Subcutaneous abdominal adipose tissue (tissue), 5 donors: Measurements from ENCODE around the gene FAM114A1.
A peak's percentile ranks its signal among the peaks of the same experiment; 100 is the strongest.

Experiments
- H3K27ac ChIP-seq: one replicate; pipeline ENCODE4 v1.7.0; 2013; ENCODE audit warnings: low read depth, mild to moderate bottlenecking, inconsistent platforms, low read length, moderate library complexity
- H3K27me3 ChIP-seq, 5 donors: one replicate each; pipeline ENCODE4 v1.7.0; 2013; ENCODE audit warnings: low read length in 5 of 5, inconsistent platforms in 1 of 5; ENCODE audit not compliant: control insufficient read depth in 5 of 5, insufficient read depth in 4 of 5
- H3K36me3 ChIP-seq, 5 donors: one replicate each; pipeline ENCODE4 v1.7.0; 2013; ENCODE audit warnings: low read length in 5 of 5; ENCODE audit not compliant: control insufficient read depth in 5 of 5, insufficient read depth in 5 of 5
- H3K4me1 ChIP-seq, 5 donors: one replicate each; pipeline ENCODE4 v1.7.0; 2013; ENCODE audit warnings: low read length in 5 of 5, mild to moderate bottlenecking in 3 of 5, moderate library complexity in 1 of 5; ENCODE audit not compliant: control insufficient read depth in 5 of 5, insufficient read depth in 5 of 5
- H3K4me3 ChIP-seq, 5 donors: one replicate each; pipeline ENCODE4 v1.7.0; 2013; ENCODE audit warnings: low read length in 5 of 5, low read depth in 1 of 5
- H3K9ac ChIP-seq, 5 donors: one replicate each; pipeline ENCODE4 v1.7.0; 2013; ENCODE audit warnings: low read length in 5 of 5, mild to moderate bottlenecking in 4 of 5, moderate library complexity in 3 of 5
- H3K9me3 ChIP-seq, 5 donors: one replicate each; pipeline ENCODE4 v1.7.0; 2013; ENCODE audit warnings: low read length in 5 of 5; ENCODE audit not compliant: control insufficient read depth in 5 of 5
- donor health status: healthy.
- donor health status: healthy.
- donor health status: healthy.
- donor health status: healthy.
- donor health status: healthy.

The FAM114A1 gene

DNA sequence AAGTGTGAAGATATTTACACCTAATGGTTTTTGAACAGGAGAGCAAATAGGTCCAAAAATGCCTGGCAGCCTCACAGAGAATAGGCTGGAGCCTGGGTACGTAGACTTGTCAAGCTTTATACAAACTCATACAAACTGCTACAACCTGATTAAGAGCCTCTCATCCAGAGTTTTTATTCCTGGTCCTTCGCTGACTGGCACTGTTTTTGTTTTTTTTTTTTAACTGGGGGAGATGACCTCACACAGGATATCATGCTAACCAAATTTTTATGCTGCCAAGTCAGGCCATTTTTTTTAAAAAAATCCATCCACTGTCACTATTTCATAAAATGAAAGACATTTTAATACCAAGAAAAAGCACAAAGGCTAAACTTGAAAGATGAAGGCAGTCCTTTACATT, 1.9 kb downstream of the FAM114A1 start:
- H3K4me1 ChIP-seq, result peaks cover 2 to 41% (median 39%) of the 10 kb centered on the region in 5 donors
- H3K9me3 ChIP-seq, result no peaks in the 10 kb centered on the region
- H3K27me3 ChIP-seq, result no peaks in the 10 kb centered on the region
- H3K9ac ChIP-seq, result peak overlapping the region in 2 of 5 donors; percentile 81 to 96
- H3K4me3 ChIP-seq, result peak overlapping the region in 3 of 5 donors; percentile 2 to 77 (median 8)
- peaks cover 5 to 10% (median 9%) of the 10 kb centered on the region in 5 donors for H3K36me3 ChIP-seq
- H3K27ac ChIP-seq, result peak overlapping the region; percentile 95

DNA sequence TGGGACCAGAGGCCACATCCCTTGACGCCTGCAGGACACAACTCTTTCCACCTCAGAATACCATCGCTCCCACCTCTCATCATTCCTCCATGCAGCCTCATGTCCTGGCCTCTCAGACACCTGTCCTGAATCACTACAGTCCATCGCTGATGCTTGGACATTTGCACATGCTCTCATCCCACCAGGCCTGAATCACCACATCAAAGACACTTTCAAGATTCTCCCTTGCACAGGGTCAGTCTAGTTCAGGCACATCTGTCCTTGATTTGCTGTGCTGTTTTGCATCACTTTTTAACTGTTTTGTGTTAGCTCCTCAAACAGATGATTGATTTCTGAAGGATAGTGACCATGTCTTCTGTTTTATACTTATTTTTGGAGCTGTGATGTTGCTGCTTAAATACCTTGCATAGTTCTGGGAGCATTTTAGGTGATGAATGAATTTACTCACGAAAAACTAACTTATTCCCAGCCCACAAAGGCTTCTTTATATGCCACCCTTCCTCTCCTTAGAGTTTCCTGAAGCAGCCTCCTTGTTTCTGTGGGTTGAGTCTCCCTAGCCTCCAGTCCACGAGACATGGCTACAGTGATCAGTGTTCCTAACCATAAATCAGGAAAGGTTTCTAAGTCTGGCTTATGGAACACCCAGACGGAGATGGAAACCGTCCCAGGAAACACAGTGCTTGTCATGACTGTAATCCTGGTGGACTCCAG, 2.6 kb downstream of the FAM114A1 start:
- Histone ChIP-seq H3K4me1 (peaks cover 2 to 41% (median 39%) of the 10 kb centered on the region in 5 donors), H3K27me3 (no peaks in the 10 kb centered on the region), H3K4me3 (no peak overlapping the region), H3K27ac (no peak overlapping the region), H3K9ac (no peak overlapping the region), H3K36me3 (peaks cover 5 to 10% (median 9%) of the 10 kb centered on the region in 5 donors), H3K9me3 (no peaks in the 10 kb centered on the region)

DNA sequence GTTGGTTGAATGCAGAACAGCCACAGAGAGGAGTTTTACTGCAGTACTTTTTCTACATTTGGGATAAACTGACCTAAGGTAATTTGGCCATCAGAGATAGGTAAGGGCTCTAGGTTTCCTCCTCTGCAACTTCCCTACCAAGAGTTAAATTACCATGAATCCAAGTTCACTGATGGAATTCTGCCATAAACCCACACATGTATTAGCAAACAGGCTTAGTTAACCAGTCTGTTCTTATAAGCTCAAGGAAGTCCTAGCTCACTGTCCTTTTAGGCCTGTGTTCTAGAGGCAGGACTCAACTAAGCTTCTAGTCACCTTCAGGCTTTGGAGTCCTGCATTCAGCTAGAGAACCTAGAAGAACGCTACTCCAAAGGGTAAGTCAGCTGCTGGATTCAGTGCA, 4.0 kb downstream of the FAM114A1 start:
- Histone ChIP-seq H3K4me1 (peaks cover 2 to 41% (median 39%) of the 10 kb centered on the region in 5 donors), H3K27ac (no peak overlapping the region), H3K9ac (no peak overlapping the region), H3K9me3 (no peaks in the 10 kb centered on the region), H3K36me3 (peaks cover 6 to 11% (median 9%) of the 10 kb centered on the region in 5 donors), H3K27me3 (no peaks in the 10 kb centered on the region), H3K4me3 (no peak overlapping the region)

DNA sequence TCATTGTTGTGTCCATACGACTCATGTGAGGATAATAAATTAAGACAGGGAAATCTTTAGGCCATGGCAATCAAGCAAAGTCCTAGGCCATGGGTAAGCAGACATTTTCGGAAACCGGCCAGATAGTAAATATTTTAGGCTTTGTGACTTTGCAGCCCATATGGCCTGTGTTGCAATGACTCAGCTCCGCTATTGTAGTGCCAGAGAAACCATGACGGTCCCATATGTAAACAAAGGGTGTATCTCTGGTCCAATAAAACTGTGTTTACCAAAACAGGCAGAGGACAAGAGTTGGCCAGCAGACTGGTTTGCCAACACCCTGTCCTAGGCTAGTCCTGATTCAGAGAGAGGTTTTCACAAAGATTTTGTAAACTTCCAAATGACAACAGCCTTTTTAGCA, 5.0 kb downstream of the FAM114A1 start:
- H3K9ac ChIP-seq, result no peak overlapping the region
- no peaks in the 10 kb centered on the region for H3K27me3 ChIP-seq
- H3K4me1 ChIP-seq, result peaks cover 0 to 39% (median 35%) of the 10 kb centered on the region in 5 donors
- no peaks in the 10 kb centered on the region for H3K9me3 ChIP-seq
- H3K36me3 ChIP-seq, result peaks cover 8 to 17% (median 10%) of the 10 kb centered on the region in 5 donors
- H3K27ac ChIP-seq, result peak overlapping the region; percentile 12
- no peak overlapping the region for H3K4me3 ChIP-seq

DNA sequence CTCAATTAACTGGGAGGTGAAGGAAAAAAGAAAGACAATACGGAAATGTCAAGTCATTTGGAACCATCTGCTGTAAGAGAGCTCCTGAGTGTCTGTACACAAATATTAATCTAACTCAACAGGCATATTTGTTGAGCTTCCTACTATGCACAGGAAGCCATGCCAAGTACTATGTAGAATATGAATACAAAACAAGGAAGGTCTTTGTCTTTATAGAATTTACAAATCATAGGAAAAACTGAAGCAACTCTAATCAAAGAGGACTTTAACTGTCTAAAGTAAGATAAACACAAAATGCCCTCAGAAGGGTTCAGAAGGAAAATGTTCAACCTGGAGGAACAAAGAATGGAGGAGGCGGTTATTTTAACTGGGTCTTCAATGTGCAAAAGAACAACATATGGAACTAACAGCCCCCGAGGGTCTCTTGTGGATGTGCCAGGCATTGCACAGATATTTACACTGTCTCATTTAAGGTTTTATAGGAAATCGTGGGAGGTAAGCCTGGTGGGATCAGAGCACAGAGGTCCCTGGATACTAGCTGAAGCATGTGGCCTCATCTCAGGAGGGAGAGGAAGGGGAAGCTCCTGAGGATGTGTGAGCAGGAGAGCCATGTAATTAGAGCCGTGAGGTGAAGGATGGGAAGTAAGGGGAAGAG, 5.8 kb downstream of the FAM114A1 start:
- Histone ChIP-seq H3K36me3 (peaks cover 8 to 24% (median 16%) of the 10 kb centered on the region in 5 donors), H3K9me3 (no peaks in the 10 kb centered on the region), H3K9ac (no peak overlapping the region), H3K4me1 (peaks cover 0 to 34% (median 29%) of the 10 kb centered on the region in 5 donors), H3K27me3 (no peaks in the 10 kb centered on the region), H3K27ac (peak overlapping the region; percentile 12), H3K4me3 (no peak overlapping the region)

DNA sequence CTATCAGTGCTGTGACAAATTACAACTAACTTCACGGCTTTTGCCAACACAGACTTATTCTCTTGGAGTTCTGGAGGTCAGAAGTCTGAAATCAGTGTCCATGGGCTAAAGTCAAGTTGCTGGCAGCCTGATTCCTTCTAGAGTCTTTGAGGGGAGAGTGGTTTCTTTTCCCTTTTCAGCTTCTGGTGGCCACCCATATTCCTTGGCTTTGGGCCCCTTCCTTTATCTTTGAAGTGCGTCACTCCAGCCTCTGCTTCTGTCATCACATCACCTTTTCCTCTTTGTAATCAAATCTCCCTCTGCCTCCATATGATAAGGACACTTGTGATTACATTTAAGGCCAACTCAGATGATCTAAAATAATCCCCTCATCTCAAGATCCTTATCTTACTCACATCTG, 9.0 kb downstream of the FAM114A1 start:
- Histone ChIP-seq H3K4me1 (peaks cover 0 to 15% (median 8%) of the 10 kb centered on the region in 5 donors), H3K36me3 (peaks cover 11 to 42% (median 34%) of the 10 kb centered on the region in 5 donors), H3K9ac (no peak overlapping the region), H3K4me3 (no peak overlapping the region), H3K27ac (no peak overlapping the region), H3K27me3 (no peaks in the 10 kb centered on the region), H3K9me3 (no peaks in the 10 kb centered on the region)

DNA sequence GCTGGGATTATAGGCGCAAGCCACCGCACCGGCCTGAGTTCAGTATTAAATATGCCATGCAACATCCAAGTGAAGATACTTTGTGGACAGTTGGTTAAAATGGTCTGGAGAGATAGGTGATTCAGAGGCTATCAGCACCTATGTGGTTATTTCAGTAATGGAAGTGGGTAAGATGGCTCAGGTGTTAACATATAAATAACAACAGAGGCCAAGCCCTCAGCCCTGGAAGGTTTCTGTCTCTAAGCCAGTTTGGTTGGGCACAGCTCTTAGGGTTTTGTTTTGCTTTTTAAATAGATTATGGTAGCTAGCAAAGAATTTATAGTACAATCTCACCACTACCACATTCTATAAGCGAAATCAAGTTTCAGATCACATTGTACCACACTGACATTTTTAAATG, 16.6 kb downstream of the FAM114A1 start:
- no peaks in the 10 kb centered on the region for H3K27me3 ChIP-seq
- H3K4me3 ChIP-seq, result no peak overlapping the region
- H3K36me3 ChIP-seq, result peaks cover 5 to 29% (median 24%) of the 10 kb centered on the region in 5 donors
- H3K27ac ChIP-seq, result no peak overlapping the region
- H3K4me1 ChIP-seq, result peaks cover 0 to 2% (median 0%) of the 10 kb centered on the region in 5 donors
- no peaks in the 10 kb centered on the region for H3K9me3 ChIP-seq
- H3K9ac ChIP-seq, result no peak overlapping the region

DNA sequence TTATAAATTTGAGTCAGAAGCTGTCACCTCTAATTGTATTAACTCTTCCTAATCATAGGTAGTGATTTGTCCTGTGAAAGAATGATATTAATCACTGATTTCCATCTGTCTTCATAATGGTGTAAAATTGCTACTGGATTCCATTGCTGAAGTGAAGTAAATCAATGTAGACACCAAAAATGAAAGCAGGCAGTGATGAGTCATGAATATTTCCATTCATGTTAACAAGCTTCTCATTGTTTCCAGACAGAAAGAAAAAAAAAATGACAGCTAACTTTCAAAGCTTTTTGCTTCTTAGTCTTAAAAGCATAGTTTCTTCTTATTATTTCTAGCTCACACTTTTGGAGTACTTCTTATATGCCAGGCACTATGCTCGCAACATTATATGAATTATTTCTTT, 21.5 kb downstream of the FAM114A1 start:
- no peak overlapping the region for H3K4me3 ChIP-seq
- no peak overlapping the region for H3K9ac ChIP-seq
- H3K27me3 ChIP-seq, result no peaks in the 10 kb centered on the region
- H3K9me3 ChIP-seq, result no peaks in the 10 kb centered on the region
- peaks cover 13 to 27% (median 15%) of the 10 kb centered on the region in 5 donors for H3K36me3 ChIP-seq
- peak overlapping the region; percentile 25 for H3K27ac ChIP-seq
- peaks cover 0 to 5% (median 4%) of the 10 kb centered on the region in 5 donors for H3K4me1 ChIP-seq

DNA sequence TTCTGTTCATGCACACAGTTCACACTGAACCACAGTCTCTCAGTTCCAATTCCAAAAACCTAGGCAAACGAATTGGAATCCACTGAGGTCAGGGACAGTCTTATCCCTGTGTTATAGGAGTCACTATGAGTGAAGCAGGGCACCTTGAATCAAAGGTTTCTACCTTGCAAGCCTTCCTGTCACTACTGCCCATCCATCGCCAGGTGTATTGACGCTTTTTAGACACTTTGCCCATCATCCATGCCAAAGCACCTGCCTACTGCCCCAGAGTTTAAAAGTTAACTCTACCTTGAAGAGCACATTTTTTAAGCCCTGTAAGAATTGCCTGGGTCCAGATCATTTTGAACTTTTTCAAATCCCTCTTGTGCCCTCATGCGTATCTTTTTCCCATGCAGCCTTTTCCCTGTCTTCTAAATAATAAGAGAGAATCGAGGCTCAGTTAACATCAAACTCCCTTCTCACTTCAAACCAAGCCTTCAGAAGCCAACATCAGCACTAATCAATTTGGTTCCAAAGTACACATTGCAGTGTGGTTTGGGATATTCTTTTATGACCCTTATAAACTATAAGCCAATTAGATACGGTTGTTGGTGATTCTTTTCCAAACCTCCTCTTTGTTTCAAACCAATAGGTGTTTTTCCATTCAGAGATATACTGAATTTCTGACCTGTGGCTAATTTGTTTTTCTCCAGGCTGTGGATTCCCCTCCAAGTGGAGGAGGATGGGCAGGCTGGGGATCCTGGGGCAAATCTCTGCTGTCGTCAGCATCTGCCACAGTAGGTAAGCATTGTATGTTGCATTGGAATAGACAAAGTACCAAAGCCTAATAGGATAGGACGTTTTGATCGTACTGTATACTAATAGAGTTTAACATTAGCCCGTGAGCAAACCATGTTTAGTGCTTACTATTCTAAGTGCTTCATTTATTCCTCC, 23.7 kb downstream of the FAM114A1 start:
- Histone ChIP-seq H3K4me3 (no peak overlapping the region), H3K27ac (no peak overlapping the region)

More for the DNA sequence above, 23.7 kb downstream of the FAM114A1 start:
- Histone ChIP-seq H3K27me3 (no peaks in the 10 kb centered on the region), H3K4me1 (peaks cover 0 to 5% (median 4%) of the 10 kb centered on the region in 5 donors), H3K9me3 (no peaks in the 10 kb centered on the region), H3K36me3 (peaks cover 20 to 38% (median 33%) of the 10 kb centered on the region in 5 donors), H3K9ac (no peak overlapping the region)
